HL-60 (cell line): Measurements from ENCODE around the gene DHRSX.

Experiments
- DNase-seq, 2 experiments: peaks; one replicate each; pipeline ENCODE4 v3.0.0-alpha.2; 2010 to 2020; ENCODE audit warnings: low read depth in 1 of 2, low spot score in 1 of 2
- H3K27ac ChIP-seq: fragments of 250-450 bp; sonication (Bioruptor Pico); replicated peaks from 2 replicates; pipeline ENCODE4 v1.5.1; 2020; ENCODE audit warnings: mild to moderate bottlenecking, moderate library complexity
- H3K27me3 ChIP-seq: fragments of 250-450 bp; sonication (Bioruptor Pico); 2 replicates; pipeline ENCODE4 v1.5.1; 2021; ENCODE audit warnings: mild to moderate bottlenecking, moderate library complexity; ENCODE audit not compliant: insufficient read depth, poor library complexity, severe bottlenecking
- H3K4me3 ChIP-seq: replicated peaks from 2 replicates; pipeline ENCODE4 v1.5.1; 2011; ENCODE audit warnings: mild to moderate bottlenecking, control low read depth, low read length; ENCODE audit not compliant: insufficient read depth
- CTCF ChIP-seq: IDR thresholded peaks from one replicate; pipeline ENCODE4 v1.5.1; 2011; ENCODE audit warnings: low read length, control low read depth, inconsistent platforms; ENCODE audit not compliant: insufficient read depth
- GABPA ChIP-seq: IDR thresholded peaks from 2 replicates; pipeline ENCODE4 v1.6.1; 2012; ENCODE audit warnings: low read depth
- POLR2AphosphoS5 ChIP-seq: IDR thresholded peaks from 2 replicates; pipeline ENCODE4 v1.6.1; 2012; ENCODE audit warnings: low read depth
- REST ChIP-seq: IDR thresholded peaks from 2 replicates; pipeline ENCODE4 v1.6.1; 2012; ENCODE audit warnings: low read depth; ENCODE audit not compliant: insufficient replicate concordance
- SPI1 ChIP-seq: IDR thresholded peaks from 2 replicates; pipeline ENCODE4 v1.6.1; 2012; ENCODE audit warnings: low read depth, mild to moderate bottlenecking, borderline replicate concordance

DHRSX gene

GRCh38 chrX:2486476-2487133 lies 14.2 kb downstream of the DHRSX start:
- DNase-seq: no peak
- Histone ChIP-seq H3K27me3 (no peaks in the 10 kb centered on the region), H3K27ac (no peak overlapping the region), H3K4me3 (no peak overlapping the region)
- TF ChIP-seq REST: no peak
- TF ChIP-seq GABPA: no peak

GRCh38 chrX:2485789-2486345 lies 14.9 kb downstream of the DHRSX start:
- DNase-seq: no peak
- no peak overlapping the region for H3K27ac ChIP-seq
- no peak overlapping the region for H3K4me3 ChIP-seq
- TF ChIP-seq POLR2AphosphoS5 (no peak), REST (no peak), GABPA (no peak)
- H3K27me3 ChIP-seq: no peaks in the 10 kb centered on the region

GRCh38 chrX:2484721-2485648 lies 15.8 kb downstream of the DHRSX start:
- DNase-seq: no peak
- Histone ChIP-seq H3K27ac (no peak overlapping the region), H3K4me3 (no peak overlapping the region), H3K27me3 (no peaks in the 10 kb centered on the region)
- TF ChIP-seq GABPA (no peak), SPI1 (no peak), REST (no peak), CTCF (no peak), POLR2AphosphoS5 (no peak)

- Histone ChIP-seq H3K4me3 (no peak overlapping the region), H3K27ac (no peak overlapping the region), H3K27me3 (no peaks in the 10 kb centered on the region)
- TF ChIP-seq CTCF (no peak), POLR2AphosphoS5 (no peak), SPI1 (no peak), GABPA (no peak), REST (no peak)
- DNase-seq: no peak
These were observed 16.5 kb downstream of the DHRSX start for GRCh38 chrX:2484256-2484655.
